ENCODE results near the gene DUSP16. TPM values are rescaled to one million over a fixed set of nuclear protein-coding genes. Genes with fewer than 3 reads are reported as not detected.

DUSP16 gene
- total and polyA plus RNA-seq, 2 experiments from 2014 or later = 11.7 to 59.4 TPM

DNA sequence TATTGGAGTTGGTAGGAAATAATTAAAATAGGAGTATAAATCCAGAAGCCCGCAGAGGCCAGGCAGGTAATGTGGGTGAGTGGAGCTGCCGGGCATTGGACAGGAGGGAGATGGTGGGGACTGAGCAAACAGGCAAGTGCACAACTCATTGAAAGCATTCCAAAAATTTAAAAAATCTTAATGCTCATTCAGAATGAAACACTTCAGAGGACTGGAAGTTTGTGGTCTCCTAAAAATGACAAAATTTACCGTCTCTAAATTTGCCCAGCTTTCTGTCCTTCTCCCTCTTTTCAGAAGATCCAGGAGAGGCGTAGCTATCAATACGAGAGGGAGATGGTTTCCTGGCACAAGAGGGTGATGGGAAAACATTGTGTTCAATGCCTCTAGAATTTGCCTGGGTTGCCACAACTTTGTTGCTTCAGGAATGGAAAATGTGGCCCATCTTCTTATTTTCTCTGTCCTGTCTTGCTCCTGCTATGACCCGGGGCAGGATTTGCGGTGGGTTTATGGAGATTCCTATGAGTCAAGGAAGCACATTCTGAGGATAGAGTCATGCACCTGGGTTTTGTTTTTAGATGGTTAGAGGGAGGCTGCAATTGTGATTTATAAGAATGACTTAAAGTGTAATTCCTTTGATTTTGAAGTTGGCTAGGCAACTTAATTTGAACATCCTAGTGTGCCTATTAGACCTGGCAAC is 133.6 kb downstream of the DUSP16 start:
- no peak overlapping the region for H3K27ac Mint-ChIP-seq
- ATAC-seq = no peak
- peaks cover 7% of the 10 kb centered on the region for H3K9me3 Mint-ChIP-seq
- Histone ChIP-seq H3K27ac (ENCODE audit: low read depth) (no peak overlapping the region), H3K79me2 (replicated peaks; ENCODE audit: insufficient read depth) (no peaks in the 10 kb centered on the region), H3K27me3 (ENCODE audit: insufficient read depth) (no peaks in the 10 kb centered on the region), H2AFZ (no peak overlapping the region), H3K4me3 (no peak overlapping the region), H3K36me3 (ENCODE audit: insufficient read depth) (no peaks in the 10 kb centered on the region), H3F3A (replicated peaks; ENCODE audit: low read depth) (no peaks in the 10 kb centered on the region), H3K4me2 (no peak overlapping the region), H4K20me1 (replicated peaks; ENCODE audit: insufficient read depth) (no peaks in the 10 kb centered on the region), H3K9me2 (ENCODE audit: insufficient read depth) (no peaks in the 10 kb centered on the region), H3K4me1 (ENCODE audit: insufficient read depth) (peaks cover 7% of the 10 kb centered on the region; the same call in 1 of the 2 replicates)
- H3K4me3 Mint-ChIP-seq = no peak overlapping the region
- H3K27me3 Mint-ChIP-seq (ENCODE audit: insufficient read depth, low read depth, poor library complexity) = no peaks in the 10 kb centered on the region
- H3K36me3 Mint-ChIP-seq (ENCODE audit: low read depth) = peaks cover 4% of the 10 kb centered on the region
- TF ChIP-seq, protein P1, sequence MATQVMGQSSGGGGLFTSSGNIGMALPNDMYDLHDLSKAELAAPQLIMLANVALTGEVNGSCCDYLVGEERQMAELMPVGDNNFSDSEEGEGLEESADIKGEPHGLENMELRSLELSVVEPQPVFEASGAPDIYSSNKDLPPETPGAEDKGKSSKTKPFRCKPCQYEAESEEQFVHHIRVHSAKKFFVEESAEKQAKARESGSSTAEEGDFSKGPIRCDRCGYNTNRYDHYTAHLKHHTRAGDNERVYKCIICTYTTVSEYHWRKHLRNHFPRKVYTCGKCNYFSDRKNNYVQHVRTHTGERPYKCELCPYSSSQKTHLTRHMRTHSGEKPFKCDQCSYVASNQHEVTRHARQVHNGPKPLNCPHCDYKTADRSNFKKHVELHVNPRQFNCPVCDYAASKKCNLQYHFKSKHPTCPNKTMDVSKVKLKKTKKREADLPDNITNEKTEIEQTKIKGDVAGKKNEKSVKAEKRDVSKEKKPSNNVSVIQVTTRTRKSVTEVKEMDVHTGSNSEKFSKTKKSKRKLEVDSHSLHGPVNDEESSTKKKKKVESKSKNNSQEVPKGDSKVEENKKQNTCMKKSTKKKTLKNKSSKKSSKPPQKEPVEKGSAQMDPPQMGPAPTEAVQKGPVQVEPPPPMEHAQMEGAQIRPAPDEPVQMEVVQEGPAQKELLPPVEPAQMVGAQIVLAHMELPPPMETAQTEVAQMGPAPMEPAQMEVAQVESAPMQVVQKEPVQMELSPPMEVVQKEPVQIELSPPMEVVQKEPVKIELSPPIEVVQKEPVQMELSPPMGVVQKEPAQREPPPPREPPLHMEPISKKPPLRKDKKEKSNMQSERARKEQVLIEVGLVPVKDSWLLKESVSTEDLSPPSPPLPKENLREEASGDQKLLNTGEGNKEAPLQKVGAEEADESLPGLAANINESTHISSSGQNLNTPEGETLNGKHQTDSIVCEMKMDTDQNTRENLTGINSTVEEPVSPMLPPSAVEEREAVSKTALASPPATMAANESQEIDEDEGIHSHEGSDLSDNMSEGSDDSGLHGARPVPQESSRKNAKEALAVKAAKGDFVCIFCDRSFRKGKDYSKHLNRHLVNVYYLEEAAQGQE (IDR thresholded peaks at IDR 0.05; ENCODE audit: unreplicated experiment) = no peak
- TF ChIP-seq NANOG (IDR thresholded peaks at IDR 0.05; ENCODE audit: borderline replicate concordance) = no peak
- H3K4me1 Mint-ChIP-seq = peaks cover 18% of the 10 kb centered on the region
- no peak for DNase-seq (ENCODE audit: low spot score)

DNA sequence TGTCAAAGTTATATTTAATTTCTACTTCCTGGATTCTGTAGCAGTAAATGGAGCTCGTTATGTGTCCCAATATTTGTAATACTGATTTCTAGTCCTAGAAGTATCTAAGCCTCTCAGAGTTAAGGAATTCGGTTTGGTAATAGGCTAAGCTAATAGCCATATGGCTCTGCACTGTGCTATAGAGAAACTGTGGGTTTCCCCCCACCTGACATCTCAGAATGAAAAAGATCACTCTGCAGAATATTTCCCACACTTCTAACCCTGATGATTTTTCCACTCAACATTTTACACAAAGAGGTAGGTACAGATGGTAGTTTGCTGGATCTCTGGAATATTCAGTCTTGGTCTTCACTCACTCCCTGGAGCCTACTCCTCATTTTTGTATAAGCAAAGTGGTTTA is 134.6 kb downstream of the DUSP16 start:
- TF ChIP-seq, protein P2, sequence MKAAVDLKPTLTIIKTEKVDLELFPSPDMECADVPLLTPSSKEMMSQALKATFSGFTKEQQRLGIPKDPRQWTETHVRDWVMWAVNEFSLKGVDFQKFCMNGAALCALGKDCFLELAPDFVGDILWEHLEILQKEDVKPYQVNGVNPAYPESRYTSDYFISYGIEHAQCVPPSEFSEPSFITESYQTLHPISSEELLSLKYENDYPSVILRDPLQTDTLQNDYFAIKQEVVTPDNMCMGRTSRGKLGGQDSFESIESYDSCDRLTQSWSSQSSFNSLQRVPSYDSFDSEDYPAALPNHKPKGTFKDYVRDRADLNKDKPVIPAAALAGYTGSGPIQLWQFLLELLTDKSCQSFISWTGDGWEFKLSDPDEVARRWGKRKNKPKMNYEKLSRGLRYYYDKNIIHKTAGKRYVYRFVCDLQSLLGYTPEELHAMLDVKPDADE (IDR thresholded peaks at IDR 0.05) = no peak
- TF ChIP-seq STAT1 (IDR thresholded peaks at IDR 0.05; ENCODE audit: unreplicated experiment) (no peak), ZNF331 (CRISPR knock-in tag; IDR thresholded peaks at IDR 0.05; ENCODE audit: low read depth) (no peak), CREB1 (CRISPR knock-in tag; IDR thresholded peaks at IDR 0.05; ENCODE audit: low read depth) (no peak), NANOG (IDR thresholded peaks at IDR 0.05; ENCODE audit: borderline replicate concordance) (no peak), JUNB (IDR thresholded peaks at IDR 0.05; ENCODE audit: unreplicated experiment) (no peak), EZH2 (IDR thresholded peaks at IDR 0.05; ENCODE audit: low read depth, unreplicated experiment) (no peak), POLR2AphosphoS5 (IDR thresholded peaks at IDR 0.05; ENCODE audit: low read depth) (no peak), EZH2phosphoT487 (IDR thresholded peaks at IDR 0.05; ENCODE audit: unreplicated experiment) (no peak)
- TF ChIP-seq, protein P3, sequence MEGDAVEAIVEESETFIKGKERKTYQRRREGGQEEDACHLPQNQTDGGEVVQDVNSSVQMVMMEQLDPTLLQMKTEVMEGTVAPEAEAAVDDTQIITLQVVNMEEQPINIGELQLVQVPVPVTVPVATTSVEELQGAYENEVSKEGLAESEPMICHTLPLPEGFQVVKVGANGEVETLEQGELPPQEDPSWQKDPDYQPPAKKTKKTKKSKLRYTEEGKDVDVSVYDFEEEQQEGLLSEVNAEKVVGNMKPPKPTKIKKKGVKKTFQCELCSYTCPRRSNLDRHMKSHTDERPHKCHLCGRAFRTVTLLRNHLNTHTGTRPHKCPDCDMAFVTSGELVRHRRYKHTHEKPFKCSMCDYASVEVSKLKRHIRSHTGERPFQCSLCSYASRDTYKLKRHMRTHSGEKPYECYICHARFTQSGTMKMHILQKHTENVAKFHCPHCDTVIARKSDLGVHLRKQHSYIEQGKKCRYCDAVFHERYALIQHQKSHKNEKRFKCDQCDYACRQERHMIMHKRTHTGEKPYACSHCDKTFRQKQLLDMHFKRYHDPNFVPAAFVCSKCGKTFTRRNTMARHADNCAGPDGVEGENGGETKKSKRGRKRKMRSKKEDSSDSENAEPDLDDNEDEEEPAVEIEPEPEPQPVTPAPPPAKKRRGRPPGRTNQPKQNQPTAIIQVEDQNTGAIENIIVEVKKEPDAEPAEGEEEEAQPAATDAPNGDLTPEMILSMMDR (conservative IDR thresholded peaks at IDR 0.05; ENCODE audit: low read depth in 2 of 2) = no peak
- Histone ChIP-seq H3K36me3 (ENCODE audit: insufficient read depth) (peaks cover 7% of the 10 kb centered on the region; the same call in 1 of the 2 replicates), H3K4me1 (ENCODE audit: insufficient read depth) (peaks cover 7% of the 10 kb centered on the region; the same call in 1 of the 2 replicates), H3K4me3 (no peak overlapping the region), H3K9me2 (ENCODE audit: insufficient read depth) (no peaks in the 10 kb centered on the region), H3K79me2 (replicated peaks; ENCODE audit: insufficient read depth) (no peaks in the 10 kb centered on the region), H3K27me3 (ENCODE audit: insufficient read depth) (no peaks in the 10 kb centered on the region), H3K27ac (ENCODE audit: low read depth) (no peak overlapping the region), H4K20me1 (replicated peaks; ENCODE audit: insufficient read depth) (no peaks in the 10 kb centered on the region), H2AFZ (no peak overlapping the region), H3F3A (replicated peaks; ENCODE audit: low read depth) (no peaks in the 10 kb centered on the region), H3K4me2 (no peak overlapping the region)
- H3K4me3 Mint-ChIP-seq = no peak overlapping the region
- H3K4me1 Mint-ChIP-seq = peaks cover 18% of the 10 kb centered on the region
- peaks cover 15% of the 10 kb centered on the region for H3K36me3 Mint-ChIP-seq (ENCODE audit: low read depth)
- peaks cover 3% of the 10 kb centered on the region for H3K27me3 Mint-ChIP-seq (ENCODE audit: insufficient read depth, low read depth, poor library complexity)
- H3K9me3 Mint-ChIP-seq = peaks cover 17% of the 10 kb centered on the region
- DNase-seq (ENCODE audit: low spot score) (no peak), ATAC-seq (no peak)
- no peak overlapping the region for H3K27ac Mint-ChIP-seq

All from GM23338 (cell line).